Measurements from ENCODE around the gene LCN12.

The LCN12 gene

GRCh38 chr9:136951541-136952320 is at the start of gene LCN12:
TSS of gene LCN12 (plus strand) at chr9:136952273. CDS start at chr9:136952328, 55 bp downstream.
- DNase-seq, result no peak

DNA sequence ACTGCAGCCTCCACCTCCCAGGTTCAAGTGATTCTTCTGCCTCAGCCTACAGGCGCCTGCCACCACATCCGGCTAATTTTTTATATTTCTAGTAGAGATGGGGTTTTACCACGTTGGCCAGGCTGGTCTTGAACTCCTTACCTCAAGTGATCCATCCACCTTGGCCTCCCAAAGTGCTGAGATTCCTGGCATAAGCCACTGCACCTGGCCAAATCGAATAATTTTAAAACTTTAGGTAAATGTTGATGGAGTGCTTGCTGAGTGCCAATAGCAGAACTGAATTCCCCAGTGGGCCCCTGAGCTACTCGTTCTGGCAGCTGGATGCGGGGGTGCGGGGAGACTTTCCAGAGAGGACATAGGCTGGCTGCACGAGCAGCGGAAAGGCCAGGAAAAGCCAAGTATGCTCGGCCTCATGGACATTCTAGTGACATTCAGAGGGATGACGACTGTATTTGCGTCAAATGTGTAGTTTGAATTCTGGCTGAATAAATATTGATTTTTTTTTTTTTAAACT is 49.0 kb upstream of the LCN12 start:
- no peak for DNase-seq

GRCh38 chr9:136906266-136906665 is 45.8 kb upstream of the LCN12 start:
- DNase-seq, result no peak

GRCh38 chr9:136907011-136907914 is 44.8 kb upstream of the LCN12 start:
- no peak for DNase-seq

- DNase-seq, result no peak
These were observed 41.7 kb upstream of the LCN12 start for GRCh38 chr9:136910197-136910900.

- DNase-seq, result no peak
These were observed 41.2 kb upstream of the LCN12 start for GRCh38 chr9:136910901-136911245.

GRCh38 chr9:136913701-136914438 is 38.2 kb upstream of the LCN12 start:
- no peak for DNase-seq

- DNase-seq, result no peak
These were observed 36.3 kb upstream of the LCN12 start for GRCh38 chr9:136915632-136916329.

DNA sequence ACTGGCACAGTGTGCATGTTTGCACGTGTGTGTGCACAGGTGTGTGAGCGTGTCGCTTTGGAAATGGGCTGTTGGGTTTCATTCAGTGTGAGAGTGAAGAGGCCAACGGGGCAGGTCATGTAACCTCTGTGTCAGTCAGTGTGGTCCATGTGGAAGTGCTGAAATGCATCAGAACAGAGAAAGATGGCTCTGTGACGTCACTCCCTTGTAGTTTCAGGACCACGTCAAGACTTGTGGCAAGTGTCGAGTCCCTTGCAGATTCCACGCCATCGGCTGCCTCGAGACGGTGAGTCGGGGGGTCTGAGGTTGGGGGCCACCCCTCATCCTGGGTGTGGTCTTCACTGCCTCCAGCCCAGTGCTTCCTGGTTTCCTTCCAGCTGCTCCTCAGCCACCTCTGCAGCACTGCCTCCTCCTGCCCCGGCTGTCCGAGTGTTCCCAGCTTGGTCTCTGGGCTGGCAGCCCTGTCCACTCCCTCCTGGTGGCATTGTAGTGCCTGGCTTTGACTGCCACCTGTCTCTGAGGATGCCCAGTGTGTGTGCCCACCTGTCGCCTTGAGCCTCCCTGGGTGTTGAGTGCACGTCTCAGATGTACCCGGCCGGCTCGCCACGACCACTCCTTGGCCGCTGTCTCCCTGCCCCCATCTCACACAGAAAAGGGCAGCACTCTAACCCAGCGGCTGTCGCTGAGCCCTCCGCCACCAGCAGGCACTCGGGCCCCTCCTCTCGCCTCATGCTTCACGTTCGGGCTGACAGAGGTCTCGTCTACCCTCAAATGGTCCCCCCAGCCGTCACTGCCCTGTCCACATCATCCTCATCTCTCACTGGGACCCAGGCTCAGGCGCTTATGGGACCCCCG is 35.5 kb upstream of the LCN12 start:
- no peak for DNase-seq

DNA sequence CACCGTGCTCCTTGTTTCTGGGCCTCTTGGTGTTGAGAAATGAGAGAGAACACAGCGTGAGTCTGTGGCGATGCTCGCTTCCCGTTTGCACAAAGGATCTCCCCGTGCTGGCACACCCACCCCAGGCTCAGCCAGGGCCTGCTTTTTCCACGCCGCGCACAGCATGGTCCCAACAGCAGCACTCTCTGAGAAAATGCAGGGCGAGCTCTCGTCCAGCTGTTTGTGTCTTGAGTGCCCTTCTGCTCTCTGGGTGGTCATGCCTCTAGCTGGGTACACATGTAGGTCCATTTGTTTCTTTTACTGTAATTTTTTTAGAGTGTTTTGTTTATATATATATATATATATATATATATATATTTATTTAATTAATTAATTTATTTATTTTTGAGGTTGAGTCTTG is 34.2 kb upstream of the LCN12 start:
- DNase-seq, result no peak

DNA sequence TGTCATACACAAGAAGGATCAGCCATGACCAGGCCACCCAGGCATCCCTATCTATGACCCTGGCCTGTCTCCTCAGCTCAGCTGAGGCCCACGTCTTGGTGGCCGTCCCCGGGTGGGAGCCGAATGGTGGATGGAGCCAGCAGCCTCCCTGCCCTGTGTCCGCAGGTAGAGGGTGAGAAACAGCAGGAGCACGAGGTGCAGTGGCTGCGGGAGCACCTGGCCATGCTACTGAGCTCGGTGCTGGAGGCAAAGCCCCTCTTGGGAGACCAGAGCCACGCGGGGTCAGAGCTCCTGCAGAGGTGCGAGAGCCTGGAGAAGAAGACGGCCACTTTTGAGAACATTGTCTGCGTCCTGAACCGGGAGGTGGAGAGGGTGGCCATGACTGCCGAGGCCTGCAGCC is 32.0 kb upstream of the LCN12 start:
- no peak for DNase-seq

DNA sequence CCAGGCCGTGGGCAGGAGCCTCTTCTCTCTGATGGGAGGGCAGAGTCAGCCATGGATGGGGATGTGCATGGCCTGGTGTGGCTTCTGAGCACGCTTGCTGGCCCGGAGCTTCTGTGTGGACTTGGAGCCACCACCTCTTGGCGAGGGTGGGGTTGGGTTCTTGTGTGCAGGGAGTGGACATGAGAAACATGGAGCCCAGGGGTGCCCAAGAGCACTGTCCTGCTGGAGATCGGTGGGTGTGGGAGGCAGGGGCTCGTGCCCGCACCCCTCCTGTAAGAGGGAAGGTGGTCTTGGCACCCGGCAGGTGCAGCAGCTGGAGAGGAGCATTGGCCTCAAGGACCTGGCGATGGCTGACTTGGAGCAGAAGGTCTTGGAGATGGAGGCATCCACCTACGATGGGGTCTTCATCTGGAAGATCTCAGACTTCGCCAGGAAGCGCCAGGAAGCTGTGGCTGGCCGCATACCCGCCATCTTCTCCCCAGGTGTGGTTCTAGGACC is 31.3 kb upstream of the LCN12 start:
- DNase-seq, result no peak

GRCh38 chr9:136921307-136921706 is 30.8 kb upstream of the LCN12 start:
- DNase-seq, result no peak

DNA sequence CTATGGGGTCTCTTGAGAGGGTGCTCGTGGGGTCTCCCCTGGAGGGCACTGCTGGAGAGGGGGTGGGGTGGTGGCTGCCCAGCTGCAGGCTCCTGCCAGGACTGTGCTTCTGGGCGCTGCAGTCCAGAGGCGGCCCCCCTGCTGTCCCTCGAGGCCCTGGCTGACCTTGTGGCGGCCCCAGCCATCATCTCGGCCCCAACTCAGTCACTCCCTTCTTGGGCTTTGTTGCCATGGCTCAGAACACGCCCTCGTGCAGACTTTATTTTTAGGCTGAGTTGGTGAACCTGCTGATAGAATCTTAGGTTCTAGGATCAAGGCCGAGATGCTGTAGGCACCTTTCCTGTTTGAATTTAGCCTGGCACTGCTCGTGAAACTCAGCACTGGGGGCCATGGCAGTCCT is 30.4 kb upstream of the LCN12 start:
- DNase-seq, result no peak

DNA sequence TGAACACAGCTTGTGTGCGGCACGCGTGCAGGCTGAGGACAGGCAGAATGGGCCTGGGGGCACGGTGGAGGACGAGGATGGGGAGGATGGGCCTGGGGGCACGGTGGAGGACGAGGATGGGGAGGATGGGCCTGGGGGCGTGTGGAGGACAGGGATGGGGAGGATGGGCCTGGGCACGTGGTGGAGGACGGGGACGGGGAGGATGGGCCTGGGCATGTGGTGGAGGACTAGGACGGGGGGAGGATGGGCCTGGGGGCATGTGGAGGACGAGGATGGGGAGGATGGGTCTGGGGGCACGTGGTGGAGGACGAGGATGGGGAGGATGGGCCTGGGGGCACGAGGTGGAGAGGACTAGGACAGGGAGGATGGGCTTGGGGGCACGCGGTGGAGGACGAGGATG is 29.5 kb upstream of the LCN12 start:
- no peak for DNase-seq

DNA sequence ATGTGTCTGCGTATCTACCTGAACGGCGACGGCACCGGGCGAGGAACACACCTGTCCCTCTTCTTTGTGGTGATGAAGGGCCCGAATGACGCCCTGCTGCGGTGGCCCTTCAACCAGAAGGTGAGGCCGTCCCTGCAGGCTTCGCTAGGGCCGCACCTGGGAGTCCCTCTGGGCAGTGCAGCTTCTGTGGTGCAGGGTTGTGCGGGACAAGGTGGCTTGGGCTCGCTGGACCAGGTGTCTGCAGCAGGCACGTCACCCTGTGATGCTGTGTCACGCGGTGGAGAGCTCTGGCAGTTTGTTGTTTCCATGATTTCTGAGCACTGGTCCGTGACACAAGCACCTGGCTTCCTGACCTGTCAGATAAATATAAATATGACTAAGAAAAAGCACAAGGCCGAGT is 28.2 kb upstream of the LCN12 start:
- no peak for DNase-seq

GRCh38 chr9:136925414-136926153 is 26.5 kb upstream of the LCN12 start:
- DNase-seq, result no peak

- DNase-seq, result no peak
These were observed 25.8 kb upstream of the LCN12 start for GRCh38 chr9:136926154-136926704.

- DNase-seq, result no peak
These were observed 25.3 kb upstream of the LCN12 start for GRCh38 chr9:136926749-136927148.

Data from amniotic stem cell (primary cell).